GM12891 (cell line): ENCODE measurements around the gene NRROS.
"Not testable (repeated sequence)": the region's sequence is repeated elsewhere in the genome, so short reads cannot be mapped to it uniquely, and the experiment has no call there.

Source experiments
- PAX5 ChIP-seq: IDR thresholded peaks from 2 replicates; pipeline ENCODE4 v1.6.1; 2011; ENCODE audit warnings: low read length, moderate library complexity, mild to moderate bottlenecking; ENCODE audit not compliant: insufficient read depth, severe bottlenecking
- POLR2A ChIP-seq: IDR thresholded peaks from 2 replicates; pipeline ENCODE4 v1.6.1; 2011; ENCODE audit warnings: low read depth, low read length, control low read depth
- POLR2AphosphoS5 ChIP-seq: IDR thresholded peaks from 2 replicates; pipeline ENCODE4 v1.6.1; 2011; ENCODE audit warnings: low read depth, low read length, control low read depth
- POU2F2 ChIP-seq: IDR thresholded peaks from 2 replicates; pipeline ENCODE4 v1.6.1; 2011; ENCODE audit warnings: low read depth, mild to moderate bottlenecking, control low read depth, low read length, moderate library complexity
- SPI1 ChIP-seq: IDR thresholded peaks from 2 replicates; pipeline ENCODE4 v1.6.1; 2011; ENCODE audit warnings: low read depth, low read length, control low read depth
- TAF1 ChIP-seq: IDR thresholded peaks from 2 replicates; pipeline ENCODE4 v1.6.1; 2011; ENCODE audit warnings: low read depth, low read length, control low read depth

DNA sequence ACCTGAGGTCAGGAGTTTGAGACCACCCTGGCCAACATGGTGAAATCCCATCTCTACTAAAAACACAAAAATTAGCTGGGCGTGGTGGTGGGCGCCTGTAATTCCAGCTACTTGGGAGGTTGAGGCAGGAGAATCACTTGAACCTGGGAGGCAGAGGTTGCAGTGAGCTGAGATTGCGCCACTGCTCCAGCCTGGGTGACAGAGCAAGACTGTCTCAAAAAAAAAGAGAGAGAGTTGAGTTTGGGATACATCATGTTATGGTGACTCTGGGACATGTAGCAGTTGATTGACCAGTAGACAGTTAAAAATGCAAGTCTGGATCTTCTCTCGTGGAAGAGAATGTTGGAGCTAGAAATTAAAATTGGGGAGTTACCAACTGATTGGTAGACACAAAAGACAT, 1.6 kb upstream of the NRROS start:
- not testable (repeated sequence) for TF ChIP-seq SPI1, POLR2A, POLR2AphosphoS5, TAF1, POU2F2, PAX5
